Measurements from ENCODE around the gene ARHGEF35.

ARHGEF35 gene

DNA sequence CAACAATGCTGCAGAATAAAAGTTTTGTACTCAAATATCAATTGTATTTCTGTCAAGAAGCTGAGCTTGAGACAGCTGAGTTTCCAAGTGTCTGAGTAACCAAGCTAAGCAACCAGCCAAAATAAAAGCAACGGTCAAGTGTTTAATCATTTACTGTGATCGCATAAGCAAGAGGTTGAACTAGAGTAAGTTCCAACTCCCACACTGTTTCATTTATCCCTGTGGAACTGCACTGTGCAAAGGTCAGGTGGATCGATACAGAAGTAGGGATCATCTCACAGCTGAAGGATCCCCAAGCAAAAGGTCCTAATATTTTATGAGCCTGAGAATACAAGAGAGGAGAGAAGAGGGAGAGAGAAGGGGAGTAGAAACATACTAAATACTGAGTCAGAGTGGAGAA is 51.2 kb downstream of the ARHGEF35 start:
- Histone ChIP-seq H3K27ac (ENCODE audit: insufficient read depth in 1 of 2, low read depth in 1 of 2, low read length in 2 of 2, poor library complexity in 1 of 2, severe bottlenecking in 2 of 2) (no peak overlapping the region), H3K36me3 (ENCODE audit: control insufficient read depth in 4 of 4, insufficient read depth in 4 of 4, low read length in 3 of 4) (no peaks in the 10 kb centered on the region), H3K4me1 (ENCODE audit: control extremely low read depth in 1 of 4, control insufficient read depth in 4 of 4, insufficient read depth in 4 of 4, low read length in 3 of 4) (no peaks in the 10 kb centered on the region), H3K9me3 (ENCODE audit: control extremely low read depth in 1 of 5, control insufficient read depth in 4 of 5, insufficient read depth in 2 of 5, low read depth in 1 of 5, low read length in 4 of 5) (peaks cover 2 to 23% (median 7%) of the 10 kb centered on the region in 5 experiments), H3K27me3 (replicated peaks in 2 of 5; ENCODE audit: control insufficient read depth in 4 of 5, insufficient read depth in 5 of 5, low read length in 4 of 5) (no peaks in the 10 kb centered on the region), H3K4me3 (ENCODE audit: control insufficient read depth in 1 of 7, extremely low read depth in 1 of 7, insufficient read depth in 4 of 7, low read depth in 2 of 7, low read length in 6 of 7) (no peak overlapping the region)
- POLR2A ChIA-PET, result no interaction called here
- no peak for DNase-seq
- CTCF ChIA-PET, result no interaction called here
- 94% methylated on average over 2 of the region's 3 CpGs for WGBS (ENCODE audit: insufficient coverage)

DNA sequence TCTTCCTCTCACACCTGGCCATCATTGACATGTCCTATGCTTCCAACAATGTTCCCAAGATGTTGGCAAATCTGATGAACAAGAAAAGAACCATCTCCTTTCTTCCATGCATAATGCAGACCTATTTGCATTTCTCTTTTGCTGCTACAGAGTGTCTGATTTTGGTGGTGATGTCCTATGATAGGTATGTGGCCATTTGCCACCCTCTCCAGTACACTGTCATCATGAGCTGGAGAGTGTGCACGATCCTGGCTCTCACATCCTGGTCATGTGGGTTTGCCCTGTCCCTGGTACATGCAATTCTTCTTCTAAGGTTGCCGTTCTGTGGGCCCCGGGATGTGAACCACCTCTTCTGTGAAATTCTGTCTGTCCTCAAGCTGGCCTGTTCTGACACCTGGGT is 53.4 kb downstream of the ARHGEF35 start:
- peaks cover 0 to 13% (median 3%) of the 10 kb centered on the region in 5 experiments for H3K9me3 ChIP-seq (ENCODE audit: control extremely low read depth in 1 of 5, control insufficient read depth in 4 of 5, insufficient read depth in 2 of 5, low read depth in 1 of 5, low read length in 4 of 5)
- H3K27ac ChIP-seq (ENCODE audit: insufficient read depth in 1 of 2, low read depth in 1 of 2, low read length in 2 of 2, poor library complexity in 1 of 2, severe bottlenecking in 2 of 2), result no peak overlapping the region
- ChIA-PET POLR2A (no interaction called here), CTCF (interaction anchor here (1.0 kb wide), 1 partner anchor 8 kb away, joined by 3 read pairs; no protein-coding TSS in a partner anchor)
- H3K4me1 ChIP-seq (ENCODE audit: control extremely low read depth in 1 of 4, control insufficient read depth in 4 of 4, insufficient read depth in 4 of 4, low read length in 3 of 4), result no peaks in the 10 kb centered on the region
- no peaks in the 10 kb centered on the region for H3K36me3 ChIP-seq (ENCODE audit: control insufficient read depth in 4 of 4, insufficient read depth in 4 of 4, low read length in 3 of 4)
- H3K27me3 ChIP-seq (replicated peaks in 2 of 5; ENCODE audit: control insufficient read depth in 4 of 5, insufficient read depth in 5 of 5, low read length in 4 of 5), result no peaks in the 10 kb centered on the region
- WGBS (ENCODE audit: insufficient coverage), result 100% methylated on average over 3 of the region's 3 CpGs
- H3K4me3 ChIP-seq (ENCODE audit: control insufficient read depth in 1 of 7, extremely low read depth in 1 of 7, insufficient read depth in 4 of 7, low read depth in 2 of 7, low read length in 6 of 7), result no peak overlapping the region
- no peak for DNase-seq

DNA sequence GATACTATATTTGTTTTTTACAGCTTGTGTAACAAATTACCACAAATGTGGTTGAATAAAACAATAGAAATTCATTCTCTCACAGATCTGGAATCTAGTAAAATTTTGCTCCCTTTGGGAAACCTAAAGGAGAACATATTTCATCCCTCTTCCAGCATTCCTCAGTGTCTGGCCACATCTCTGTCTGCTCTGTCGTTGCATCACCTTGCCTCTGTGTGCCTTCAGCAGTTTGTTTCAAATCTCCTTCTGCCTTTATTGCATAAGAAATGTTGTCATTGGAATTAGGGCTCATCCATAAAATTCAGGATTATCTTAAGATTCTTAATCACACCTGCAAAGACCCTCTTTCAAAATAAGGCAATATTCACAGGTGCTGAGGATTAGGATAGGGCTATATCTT is 58.1 kb downstream of the ARHGEF35 start:
- peaks cover 0 to 3% (median 0%) of the 10 kb centered on the region in 5 experiments for H3K9me3 ChIP-seq (ENCODE audit: control extremely low read depth in 1 of 5, control insufficient read depth in 4 of 5, insufficient read depth in 2 of 5, low read depth in 1 of 5, low read length in 4 of 5)
- H3K27me3 ChIP-seq (replicated peaks in 2 of 5; ENCODE audit: control insufficient read depth in 4 of 5, insufficient read depth in 5 of 5, low read length in 4 of 5), result no peaks in the 10 kb centered on the region
- H3K4me1 ChIP-seq (ENCODE audit: control extremely low read depth in 1 of 4, control insufficient read depth in 4 of 4, insufficient read depth in 4 of 4, low read length in 3 of 4), result no peaks in the 10 kb centered on the region
- POLR2A ChIA-PET, result no interaction called here
- CTCF ChIA-PET, result no interaction called here
- no peak overlapping the region for H3K4me3 ChIP-seq (ENCODE audit: control insufficient read depth in 1 of 7, extremely low read depth in 1 of 7, insufficient read depth in 4 of 7, low read depth in 2 of 7, low read length in 6 of 7)
- 80% methylated on average over 1 of the region's 1 CpG for whole genome bisulfite sequencing (ENCODE audit: insufficient coverage)
- no peak for DNase-seq
- H3K27ac ChIP-seq (ENCODE audit: insufficient read depth in 1 of 2, low read depth in 1 of 2, low read length in 2 of 2, poor library complexity in 1 of 2, severe bottlenecking in 2 of 2), result no peak overlapping the region
- no peaks in the 10 kb centered on the region for H3K36me3 ChIP-seq (ENCODE audit: control insufficient read depth in 4 of 4, insufficient read depth in 4 of 4, low read length in 3 of 4)
